ENCODE results near the gene CHRM4.
A peak's percentile ranks its signal among the peaks of the same experiment; 100 is the strongest.

CHRM4 gene

DNA sequence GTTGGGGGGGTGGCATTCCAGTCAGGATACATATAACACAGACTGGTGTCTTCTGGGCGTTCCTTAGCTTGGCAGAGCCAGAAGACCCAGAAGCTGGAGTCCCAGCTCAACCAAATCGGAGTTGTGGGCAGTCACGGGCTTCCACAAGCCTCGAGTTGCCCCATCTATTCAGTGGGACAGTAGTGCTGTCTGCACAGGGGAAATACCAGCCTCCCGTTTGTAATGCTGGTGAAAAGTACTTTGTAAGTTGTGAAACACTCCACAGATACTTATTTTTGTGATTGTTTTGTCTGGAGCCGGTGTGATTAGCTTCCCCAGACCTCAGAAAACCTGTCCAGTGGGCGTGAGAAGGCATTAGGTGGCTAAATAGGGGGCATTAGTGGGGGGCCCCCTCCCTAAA, 30.7 kb downstream of the CHRM4 start:
- Histone ChIP-seq H3K36me3 (ENCODE audit: insufficient read depth, low read length) (peaks cover 20% of the 10 kb centered on the region; the same call in 1 of the 2 replicates), H3K79me2 (ENCODE audit: insufficient read depth, low read length) (peaks cover 97% of the 10 kb centered on the region)

DNA sequence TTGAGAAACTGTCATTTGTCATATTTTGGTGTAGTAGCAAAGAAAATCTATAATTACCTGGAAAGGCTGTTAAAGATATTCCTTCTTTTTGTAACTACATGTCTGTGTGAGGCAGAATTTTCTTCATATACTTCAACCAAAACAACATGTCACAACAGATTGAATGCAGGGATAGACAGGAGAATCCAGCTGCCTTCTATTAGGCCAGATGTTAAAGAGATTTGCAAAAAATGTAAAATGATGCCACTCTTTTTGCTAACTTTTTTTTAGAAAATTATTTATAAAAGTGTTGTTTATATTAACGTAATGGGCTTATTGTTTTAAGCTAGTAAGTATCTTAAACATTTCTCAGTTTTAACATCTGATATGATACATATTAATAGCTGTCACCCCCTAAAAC, 31.6 kb downstream of the CHRM4 start:
- Histone ChIP-seq H3K36me3 (ENCODE audit: insufficient read depth, low read length) (peaks cover 20% of the 10 kb centered on the region; the same call in 1 of the 2 replicates), H3K27me3 (ENCODE audit: insufficient read depth, low read length, poor library complexity, severe bottlenecking) (no peaks in the 10 kb centered on the region), H4K20me1 (ENCODE audit: insufficient read depth, low read length, poor library complexity, severe bottlenecking) (peaks cover 50% of the 10 kb centered on the region), H3K4me1 (ENCODE audit: insufficient read depth, low read length, poor library complexity, severe bottlenecking) (peaks cover 49% of the 10 kb centered on the region), H3K4me3 (ENCODE audit: low read length, poor library complexity, severe bottlenecking) (no peak overlapping the region), H3F3A (ENCODE audit: low read depth) (no peaks in the 10 kb centered on the region; the same call in 1 of the 2 replicates), H2AFZ (ENCODE audit: low read length) (no peak overlapping the region), H3K9ac (ENCODE audit: low read depth, low read length, poor library complexity, severe bottlenecking) (no peak overlapping the region), H3K79me2 (ENCODE audit: insufficient read depth, low read length) (peaks cover 97% of the 10 kb centered on the region), H3K9me3 (ENCODE audit: insufficient read depth, low read depth, low read length) (no peaks in the 10 kb centered on the region), H3K9me2 (replicated peaks; ENCODE audit: low read depth, low read length) (no peaks in the 10 kb centered on the region), H3K4me2 (ENCODE audit: low read depth, low read length, poor library complexity, severe bottlenecking) (no peak overlapping the region)
- TF ChIP-seq, protein P1, sequence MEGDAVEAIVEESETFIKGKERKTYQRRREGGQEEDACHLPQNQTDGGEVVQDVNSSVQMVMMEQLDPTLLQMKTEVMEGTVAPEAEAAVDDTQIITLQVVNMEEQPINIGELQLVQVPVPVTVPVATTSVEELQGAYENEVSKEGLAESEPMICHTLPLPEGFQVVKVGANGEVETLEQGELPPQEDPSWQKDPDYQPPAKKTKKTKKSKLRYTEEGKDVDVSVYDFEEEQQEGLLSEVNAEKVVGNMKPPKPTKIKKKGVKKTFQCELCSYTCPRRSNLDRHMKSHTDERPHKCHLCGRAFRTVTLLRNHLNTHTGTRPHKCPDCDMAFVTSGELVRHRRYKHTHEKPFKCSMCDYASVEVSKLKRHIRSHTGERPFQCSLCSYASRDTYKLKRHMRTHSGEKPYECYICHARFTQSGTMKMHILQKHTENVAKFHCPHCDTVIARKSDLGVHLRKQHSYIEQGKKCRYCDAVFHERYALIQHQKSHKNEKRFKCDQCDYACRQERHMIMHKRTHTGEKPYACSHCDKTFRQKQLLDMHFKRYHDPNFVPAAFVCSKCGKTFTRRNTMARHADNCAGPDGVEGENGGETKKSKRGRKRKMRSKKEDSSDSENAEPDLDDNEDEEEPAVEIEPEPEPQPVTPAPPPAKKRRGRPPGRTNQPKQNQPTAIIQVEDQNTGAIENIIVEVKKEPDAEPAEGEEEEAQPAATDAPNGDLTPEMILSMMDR (conservative IDR thresholded peaks at IDR 0.05; ENCODE audit: low read length) = no peak
- TF ChIP-seq EZH2phosphoT487 (IDR thresholded peaks at IDR 0.05; ENCODE audit: borderline replicate concordance) = no peak

More for the DNA sequence above, 30.7 kb downstream of the CHRM4 start:
- no peaks in the 10 kb centered on the region for H3K27me3 ChIP-seq (ENCODE audit: insufficient read depth, low read length, poor library complexity, severe bottlenecking)
- peak overlapping the region; percentile 74 for H3K4me3 ChIP-seq (ENCODE audit: low read length, poor library complexity, severe bottlenecking)
- no peak overlapping the region for H2AFZ ChIP-seq (ENCODE audit: low read length)
- peak overlapping the region; percentile 96 for H3K4me2 ChIP-seq (ENCODE audit: low read depth, low read length, poor library complexity, severe bottlenecking)
- H3K4me1 ChIP-seq (ENCODE audit: insufficient read depth, low read length, poor library complexity, severe bottlenecking) = peaks cover 49% of the 10 kb centered on the region
- no peak for TF ChIP-seq EZH2phosphoT487 (IDR thresholded peaks at IDR 0.05; ENCODE audit: borderline replicate concordance)
- H3K9ac ChIP-seq (ENCODE audit: low read depth, low read length, poor library complexity, severe bottlenecking) = peak overlapping the region; percentile 97
- H3K9me2 ChIP-seq (replicated peaks; ENCODE audit: low read depth, low read length) = no peaks in the 10 kb centered on the region
- H3K9me3 ChIP-seq (ENCODE audit: insufficient read depth, low read depth, low read length) = no peaks in the 10 kb centered on the region
- H4K20me1 ChIP-seq (ENCODE audit: insufficient read depth, low read length, poor library complexity, severe bottlenecking) = peaks cover 57% of the 10 kb centered on the region
- H3F3A ChIP-seq (ENCODE audit: low read depth) = no peaks in the 10 kb centered on the region; the same call in 1 of the 2 replicates

DNA sequence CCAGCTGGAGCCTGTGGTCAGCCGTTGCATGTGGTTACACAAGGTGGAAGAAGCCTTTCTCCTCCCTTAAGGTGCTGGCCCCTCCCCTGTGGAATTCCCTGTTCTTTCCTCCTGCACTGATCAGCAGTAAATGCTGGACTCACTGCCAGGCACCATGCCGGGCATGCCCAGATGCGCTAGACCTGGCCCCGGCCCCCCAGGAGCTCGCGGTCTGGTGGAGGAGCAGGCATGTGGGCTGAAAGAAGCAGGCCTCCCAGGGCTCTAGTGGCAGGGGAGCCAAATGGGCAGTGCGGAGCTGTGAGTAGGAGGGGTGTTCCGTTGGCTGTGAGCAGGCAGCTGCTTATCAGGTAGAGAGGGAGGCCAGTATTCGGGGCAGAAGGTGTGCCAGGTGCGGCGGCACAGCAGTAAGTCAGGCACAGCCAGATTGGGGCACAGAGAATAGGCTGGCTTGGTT, 34.1 kb downstream of the CHRM4 start:
- Histone ChIP-seq H3F3A (ENCODE audit: low read depth) (no peaks in the 10 kb centered on the region; the same call in 1 of the 2 replicates), H3K4me1 (ENCODE audit: insufficient read depth, low read length, poor library complexity, severe bottlenecking) (peaks cover 58% of the 10 kb centered on the region), H3K9ac (ENCODE audit: low read depth, low read length, poor library complexity, severe bottlenecking) (peak overlapping the region; percentile 9), H2AFZ (ENCODE audit: low read length) (no peak overlapping the region), H3K9me3 (ENCODE audit: insufficient read depth, low read depth, low read length) (no peaks in the 10 kb centered on the region), H3K27me3 (ENCODE audit: insufficient read depth, low read length, poor library complexity, severe bottlenecking) (no peaks in the 10 kb centered on the region), H3K79me2 (ENCODE audit: insufficient read depth, low read length) (peaks cover 97% of the 10 kb centered on the region), H3K36me3 (ENCODE audit: insufficient read depth, low read length) (peaks cover 14% of the 10 kb centered on the region; the same call in 1 of the 2 replicates), H4K20me1 (ENCODE audit: insufficient read depth, low read length, poor library complexity, severe bottlenecking) (peaks cover 49% of the 10 kb centered on the region), H3K9me2 (replicated peaks; ENCODE audit: low read depth, low read length) (no peaks in the 10 kb centered on the region), H3K4me3 (ENCODE audit: low read length, poor library complexity, severe bottlenecking) (no peak overlapping the region), H3K4me2 (ENCODE audit: low read depth, low read length, poor library complexity, severe bottlenecking) (peak overlapping the region; percentile 23)
- TF ChIP-seq EZH2phosphoT487 (IDR thresholded peaks at IDR 0.05; ENCODE audit: borderline replicate concordance) = no peak
- TF ChIP-seq, protein P1 (conservative IDR thresholded peaks at IDR 0.05; ENCODE audit: low read length) = no peak
